Endothelial cell of hepatic sinusoid (primary cell): ENCODE measurements around the gene RASD2.

Experiments
- in situ Hi-C: cut with HindIII; loops from 2 replicates; pipeline ENCODE4 v1.10.0; 2017; ENCODE audit warnings: low sequenced_read_pairs

RASD2 gene

GRCh38 chr22:35539487-35539886 is 1.1 kb upstream of the RASD2 start:
- in situ Hi-C loops = no loop called here

- in situ Hi-C loops = no loop called here
Observed at GRCh38 chr22:35539910-35540594, 579 bp upstream of the RASD2 start.

GRCh38 chr22:35541254-35541748 is 670 bp downstream of the RASD2 start:
- in situ Hi-C loops = no loop called here

GRCh38 chr22:35542157-35542938 is 1.7 kb downstream of the RASD2 start:
- in situ Hi-C loops = no loop called here

- in situ Hi-C loops = no loop called here
Observed at GRCh38 chr22:35542939-35543516, 2.4 kb downstream of the RASD2 start.

GRCh38 chr22:35543702-35544101 is 3.1 kb downstream of the RASD2 start:
- in situ Hi-C loops = no loop called here

- in situ Hi-C loops = no loop called here
Observed at GRCh38 chr22:35544189-35544588, 3.6 kb downstream of the RASD2 start.

- in situ Hi-C loops = no loop called here
Observed at GRCh38 chr22:35544827-35545226, 4.2 kb downstream of the RASD2 start.

GRCh38 chr22:35546886-35547285 is 6.3 kb downstream of the RASD2 start:
- in situ Hi-C loops = no loop called here

GRCh38 chr22:35547987-35548721 is 7.5 kb downstream of the RASD2 start:
- in situ Hi-C loops = no loop called here

GRCh38 chr22:35548722-35549112 is 8.1 kb downstream of the RASD2 start:
- in situ Hi-C loops = no loop called here

- in situ Hi-C loops = no loop called here
Observed at GRCh38 chr22:35549328-35549727, 8.7 kb downstream of the RASD2 start.

GRCh38 chr22:35551549-35552177 is 11.0 kb downstream of the RASD2 start:
- in situ Hi-C loops = no loop called here

GRCh38 chr22:35552196-35552842 is 11.7 kb downstream of the RASD2 start:
- in situ Hi-C loops = no loop called here

GRCh38 chr22:35552846-35553245 is 12.2 kb downstream of the RASD2 start:
- in situ Hi-C loops = no loop called here

GRCh38 chr22:35553341-35553740 is 12.7 kb downstream of the RASD2 start:
- in situ Hi-C loops = no loop called here

GRCh38 chr22:35554297-35554845 is 13.7 kb downstream of the RASD2 start:
- in situ Hi-C loops = no loop called here

GRCh38 chr22:35555483-35555890 is 14.9 kb downstream of the RASD2 start:
- in situ Hi-C loops = no loop called here

GRCh38 chr22:35555946-35556547 is 15.4 kb downstream of the RASD2 start:
- in situ Hi-C loops = no loop called here

- in situ Hi-C loops = no loop called here
Observed at GRCh38 chr22:35556666-35557065, 16.0 kb downstream of the RASD2 start.
